HepG2 (cell line): ENCODE data around the gene FOXA3. TPM values are rescaled to one million over a fixed set of nuclear protein-coding genes. Genes with fewer than 3 reads are reported as not detected.

Experiments
- AHR ChIP-seq: IDR thresholded peaks from 2 replicates; pipeline ENCODE4 v1.6.1; 2018; ENCODE audit warnings: missing genetic modification reagents, missing compliant biosample characterization
- ARID2 ChIP-seq: sonication (generic); formaldehyde crosslinking; IDR thresholded peaks from 2 replicates; pipeline ENCODE4 v1.8.1; 2022; ENCODE audit warnings: mild to moderate bottlenecking, missing genetic modification reagents, borderline replicate concordance
- ATRX ChIP-seq: sonication (generic); formaldehyde crosslinking; IDR thresholded peaks from 2 replicates; pipeline ENCODE4 v1.4.0; 2020; ENCODE audit warnings: missing genetic modification reagents, borderline replicate concordance
- CC2D1A ChIP-seq: sonication (generic); formaldehyde crosslinking; IDR thresholded peaks from 2 replicates; pipeline ENCODE4 v1.8.1; 2023; ENCODE audit warnings: mild to moderate bottlenecking, missing genetic modification reagents
- CEBPG ChIP-seq: IDR thresholded peaks from 2 replicates; pipeline ENCODE4 v1.6.1; 2016
- KLF13 ChIP-seq: sonication (generic); formaldehyde crosslinking; IDR thresholded peaks from 2 replicates; pipeline ENCODE4 v1.4.0; 2020; ENCODE audit warnings: mild to moderate bottlenecking, missing genetic modification reagents
- MAFK ChIP-seq, 2 experiments: IDR thresholded peaks in 1 of 2; conservative IDR thresholded peaks in 1 of 2; 2 replicates each; pipeline ENCODE4 v1.6.1; 2011; ENCODE audit warnings: improper control_type of control experiment in 2 of 2, low read length in 2 of 2
- MEIS1 ChIP-seq: sonication (generic); formaldehyde crosslinking; IDR thresholded peaks from 2 replicates; pipeline ENCODE4 v1.9.0; 2021; ENCODE audit warnings: mild to moderate bottlenecking, missing genetic modification reagents, moderate library complexity, borderline replicate concordance
- NFE2 ChIP-seq: sonication (generic); formaldehyde crosslinking; IDR thresholded peaks from 2 replicates; pipeline ENCODE4 v1.4.0; 2020; ENCODE audit warnings: missing genetic modification reagents
- NR2C2 ChIP-seq: sonication (generic); formaldehyde crosslinking; IDR thresholded peaks from 2 replicates; pipeline ENCODE4 v1.4.0; 2020; ENCODE audit warnings: missing genetic modification reagents, mild to moderate bottlenecking, moderate library complexity, borderline replicate concordance
- REL ChIP-seq: sonication (generic); formaldehyde crosslinking; conservative IDR thresholded peaks from 2 replicates; pipeline ENCODE4 v1.8.0; 2022; ENCODE audit warnings: mild to moderate bottlenecking, missing genetic modification reagents, moderate library complexity
- RFX3 ChIP-seq: IDR thresholded peaks from 2 replicates; pipeline ENCODE4 v1.6.1; 2016; ENCODE audit warnings: missing biosample characterization, missing genetic modification reagents
- SP2 ChIP-seq: sonication (generic); formaldehyde crosslinking; IDR thresholded peaks from 2 replicates; pipeline ENCODE4 v1.5.1; 2020; ENCODE audit warnings: mild to moderate bottlenecking, missing genetic modification reagents
- TMF1 ChIP-seq: sonication (generic); formaldehyde crosslinking; IDR thresholded peaks from 2 replicates; pipeline ENCODE4 v1.8.1; 2022; ENCODE audit warnings: low read depth, missing genetic modification reagents
- ZFP82 ChIP-seq: sonication (generic); formaldehyde crosslinking; IDR thresholded peaks from 2 replicates; pipeline ENCODE4 v1.5.1; 2020; ENCODE audit warnings: mild to moderate bottlenecking, missing genetic modification reagents, borderline replicate concordance
- ZNF138 ChIP-seq: sonication (generic); formaldehyde crosslinking; IDR thresholded peaks from 2 replicates; pipeline ENCODE4 v1.5.0; 2020; ENCODE audit warnings: mild to moderate bottlenecking, low read depth, missing genetic modification reagents
- ZNF296 ChIP-seq: sonication (generic); formaldehyde crosslinking; conservative IDR thresholded peaks from 2 replicates; pipeline ENCODE4 v1.5.0; 2020; ENCODE audit warnings: mild to moderate bottlenecking, missing genetic modification reagents
- ZNF496 ChIP-seq: sonication (generic); formaldehyde crosslinking; IDR thresholded peaks from 2 replicates; pipeline ENCODE4 v1.8.1; 2023; ENCODE audit warnings: mild to moderate bottlenecking, moderate library complexity, missing genetic modification reagents; ENCODE audit not compliant: insufficient replicate concordance
- ZNF780A ChIP-seq: sonication (generic); formaldehyde crosslinking; IDR thresholded peaks from 2 replicates; pipeline ENCODE4 v1.8.0; 2022; ENCODE audit warnings: mild to moderate bottlenecking, missing genetic modification reagents, moderate library complexity
- ZNF878 ChIP-seq: sonication (generic); formaldehyde crosslinking; IDR thresholded peaks from 2 replicates; pipeline ENCODE4 v1.8.1; 2023; ENCODE audit warnings: mild to moderate bottlenecking, missing genetic modification reagents, moderate library complexity
- polyA plus RNA-seq, 8 experiments: library from polyadenylated mRNA; depleted of rRNA in 3 of 8; stranded (reverse) in 7 of 8; unstranded in 1 of 8; fragments of >200 nt; fragmentation: Illumina TruSeq in 4 of 8; extraction: Trizol in 4 of 8; gene quantifications; 2 replicates each; pipeline versions ENCODE4 v1.2.1 to v1.2.3, GENCODE V29; 2011 to 2016; ENCODE audit warnings: low read depth in 4 of 8, missing spikeins in 1 of 8, mixed read lengths in 1 of 8; ENCODE audit not compliant: insufficient read depth in 1 of 8
- total RNA-seq, 5 experiments: library from RNA; depleted of rRNA; stranded (reverse); fragments of >200 nt; fragmentation: Illumina TruSeq; extraction: Trizol; gene quantifications; 2 replicates each; pipeline ENCODE4 v1.2.3, GENCODE V29; 2016; ENCODE audit warnings: low read depth in 1 of 5
- TF ChIP-seq, protein P1 (sequence below): sonication (generic); formaldehyde crosslinking; IDR thresholded peaks from 2 replicates; pipeline ENCODE4 v1.8.0; 2022; ENCODE audit warnings: missing genetic modification reagents, mild to moderate bottlenecking, inconsistent platforms, borderline replicate concordance
- TF ChIP-seq, protein P2 (sequence below): sonication (generic); formaldehyde crosslinking; IDR thresholded peaks from 2 replicates; pipeline ENCODE4 v1.5.0; 2020; ENCODE audit warnings: mild to moderate bottlenecking, missing genetic modification reagents
- TF ChIP-seq, protein P3 (sequence below): sonication (generic); formaldehyde crosslinking; IDR thresholded peaks from 2 replicates; pipeline ENCODE4 v1.4.0; 2020; ENCODE audit warnings: missing genetic modification reagents
- TF ChIP-seq, protein P4 (sequence below): sonication (generic); formaldehyde crosslinking; IDR thresholded peaks from 2 replicates; pipeline ENCODE4 v1.9.0; 2021; ENCODE audit warnings: missing genetic modification reagents, mild to moderate bottlenecking, borderline replicate concordance

FOXA3 gene
- total and polyA plus RNA-seq, 2 of the 13 experiments (the other 11 are each of a cell fraction or from before 2014, with no cell fraction given), result 29.8 to 47.6 TPM

DNA sequence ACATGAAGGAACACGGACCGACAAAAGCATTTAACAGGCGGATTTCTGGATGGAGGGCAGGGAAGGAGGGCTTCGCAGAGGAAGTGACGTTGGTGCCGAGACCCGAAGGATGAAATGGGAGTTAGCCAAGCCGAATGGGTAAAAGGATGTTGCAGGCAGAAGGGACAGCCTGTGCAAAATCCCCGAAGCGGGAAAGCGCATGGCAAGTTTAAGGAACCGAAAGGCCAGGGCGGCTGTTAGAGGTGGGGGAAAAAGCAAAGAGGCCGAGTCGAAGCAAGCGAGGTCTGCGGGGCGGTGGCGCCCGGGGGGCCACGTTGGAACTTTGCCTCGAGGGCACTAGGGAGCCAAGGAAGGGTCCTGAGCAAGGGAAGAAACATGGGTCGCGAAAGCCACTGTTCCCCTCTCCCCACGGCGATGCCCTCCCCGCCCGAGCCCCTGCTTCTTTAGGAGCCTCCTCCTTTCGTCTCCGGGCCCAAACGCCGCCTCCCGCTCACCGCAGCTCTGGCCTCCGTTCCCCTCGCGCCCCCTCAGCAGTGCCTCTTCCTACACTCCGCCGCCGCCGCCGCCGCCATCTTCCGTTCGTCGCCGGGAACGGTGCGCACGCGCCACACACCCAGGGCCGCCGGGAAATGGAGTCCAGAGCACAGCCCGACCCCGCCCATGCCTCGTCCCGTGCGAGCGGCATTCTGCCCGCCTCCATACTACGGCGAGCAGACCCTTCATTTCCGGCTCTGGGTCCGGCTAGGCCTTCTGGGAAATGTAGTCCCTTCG is 1.4 kb upstream of the FOXA3 start, which contains the start of gene SYMPK (continued):
- TF ChIP-seq ZNF496 (CRISPR knock-in tag) (no peak), ZFP82 (CRISPR knock-in tag) (no peak), REL (CRISPR knock-in tag) (no peak), ZNF878 (CRISPR knock-in tag) (no peak; the same call in 1 of the 2 replicates), KLF13 (CRISPR knock-in tag) (no peak; the same call in 1 of the 2 replicates), TMF1 (CRISPR knock-in tag) (0 out of 2 replicates have a peak, but pooled peaks have one; percentile 17), CC2D1A (CRISPR knock-in tag) (no peak), ZNF296 (CRISPR knock-in tag) (no peak), MEIS1 (CRISPR knock-in tag) (no peak; the same call in 1 of the 2 replicates), ZNF138 (no peak), ATRX (CRISPR knock-in tag) (no peak), RFX3 (CRISPR knock-in tag) (no peak), SP2 (CRISPR knock-in tag) (peak; percentile 77), ARID2 (no peak), AHR (no peak), NFE2 (CRISPR knock-in tag) (no peak), NR2C2 (peak; percentile 90), MAFK (conservative IDR thresholded peaks at IDR 0.05 in 1 of 2, IDR thresholded peaks at IDR 0.05 in 1 of 2; ENCODE audit: low read length in 2 of 2) (no peak), CEBPG (no peak; the same call in 1 of the 2 replicates), ZNF780A (CRISPR knock-in tag) (no peak)
- TF ChIP-seq, protein P1, sequence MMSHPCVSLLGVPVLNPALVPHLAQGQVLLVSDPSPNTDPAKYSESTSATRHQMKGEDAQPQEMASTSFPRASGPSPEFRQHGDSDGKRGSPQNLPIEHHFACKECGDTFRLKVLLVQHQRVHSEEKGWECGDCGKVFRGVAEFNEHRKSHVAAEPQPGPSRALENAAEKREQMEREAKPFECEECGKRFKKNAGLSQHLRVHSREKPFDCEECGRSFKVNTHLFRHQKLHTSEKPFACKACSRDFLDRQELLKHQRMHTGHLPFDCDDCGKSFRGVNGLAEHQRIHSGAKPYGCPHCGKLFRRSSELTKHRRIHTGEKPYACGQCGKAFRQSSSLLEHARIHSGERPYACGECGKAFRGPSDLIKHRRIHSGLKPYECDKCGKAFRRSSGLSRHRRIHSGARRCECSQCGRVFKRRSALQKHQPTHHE (CRISPR knock-in tag), result no peak
- TF ChIP-seq, protein P2, sequence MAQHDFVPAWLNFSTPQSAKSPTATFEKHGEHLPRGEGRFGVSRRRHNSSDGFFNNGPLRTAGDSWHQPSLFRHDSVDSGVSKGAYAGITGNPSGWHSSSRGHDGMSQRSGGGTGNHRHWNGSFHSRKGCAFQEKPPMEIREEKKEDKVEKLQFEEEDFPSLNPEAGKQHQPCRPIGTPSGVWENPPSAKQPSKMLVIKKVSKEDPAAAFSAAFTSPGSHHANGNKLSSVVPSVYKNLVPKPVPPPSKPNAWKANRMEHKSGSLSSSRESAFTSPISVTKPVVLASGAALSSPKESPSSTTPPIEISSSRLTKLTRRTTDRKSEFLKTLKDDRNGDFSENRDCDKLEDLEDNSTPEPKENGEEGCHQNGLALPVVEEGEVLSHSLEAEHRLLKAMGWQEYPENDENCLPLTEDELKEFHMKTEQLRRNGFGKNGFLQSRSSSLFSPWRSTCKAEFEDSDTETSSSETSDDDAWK, result no peak
- TF ChIP-seq, protein P3, sequence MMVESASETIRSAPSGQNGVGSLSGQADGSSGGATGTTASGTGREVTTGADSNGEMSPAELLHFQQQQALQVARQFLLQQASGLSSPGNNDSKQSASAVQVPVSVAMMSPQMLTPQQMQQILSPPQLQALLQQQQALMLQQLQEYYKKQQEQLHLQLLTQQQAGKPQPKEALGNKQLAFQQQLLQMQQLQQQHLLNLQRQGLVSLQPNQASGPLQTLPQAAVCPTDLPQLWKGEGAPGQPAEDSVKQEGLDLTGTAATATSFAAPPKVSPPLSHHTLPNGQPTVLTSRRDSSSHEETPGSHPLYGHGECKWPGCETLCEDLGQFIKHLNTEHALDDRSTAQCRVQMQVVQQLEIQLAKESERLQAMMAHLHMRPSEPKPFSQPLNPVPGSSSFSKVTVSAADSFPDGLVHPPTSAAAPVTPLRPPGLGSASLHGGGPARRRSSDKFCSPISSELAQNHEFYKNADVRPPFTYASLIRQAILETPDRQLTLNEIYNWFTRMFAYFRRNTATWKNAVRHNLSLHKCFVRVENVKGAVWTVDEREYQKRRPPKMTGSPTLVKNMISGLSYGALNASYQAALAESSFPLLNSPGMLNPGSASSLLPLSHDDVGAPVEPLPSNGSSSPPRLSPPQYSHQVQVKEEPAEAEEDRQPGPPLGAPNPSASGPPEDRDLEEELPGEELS (CRISPR knock-in tag), result 0 out of 2 replicates have a peak, but pooled peaks have one; percentile 8
- TF ChIP-seq, protein P4, sequence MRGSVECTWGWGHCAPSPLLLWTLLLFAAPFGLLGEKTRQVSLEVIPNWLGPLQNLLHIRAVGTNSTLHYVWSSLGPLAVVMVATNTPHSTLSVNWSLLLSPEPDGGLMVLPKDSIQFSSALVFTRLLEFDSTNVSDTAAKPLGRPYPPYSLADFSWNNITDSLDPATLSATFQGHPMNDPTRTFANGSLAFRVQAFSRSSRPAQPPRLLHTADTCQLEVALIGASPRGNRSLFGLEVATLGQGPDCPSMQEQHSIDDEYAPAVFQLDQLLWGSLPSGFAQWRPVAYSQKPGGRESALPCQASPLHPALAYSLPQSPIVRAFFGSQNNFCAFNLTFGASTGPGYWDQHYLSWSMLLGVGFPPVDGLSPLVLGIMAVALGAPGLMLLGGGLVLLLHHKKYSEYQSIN (CRISPR knock-in tag), result no peak
